Psoas muscle (tissue), 7 donors: Measurements from ENCODE around the gene OR2M4. TPM values are rescaled to one million over a fixed set of nuclear protein-coding genes. Genes with fewer than 3 reads are reported as not detected.

ENCODE experiments used
- polyA plus RNA-seq, 3 donors: library from polyadenylated mRNA; stranded (reverse); fragments of 200-250 nt; gene quantifications; one replicate each; pipeline ENCODE4 v1.2.3, GENCODE V29; 2013
- total RNA-seq, 4 donors: library from RNA; stranded (reverse); fragmentation: NEBNext Ultra II Directional in 2 of 4; extraction: Animal tissue kit (Norgen Biotek cat#: 25700) in 2 of 4; gene quantifications; one replicate each; pipeline versions ENCODE4 v1.2.1 to v1.2.4, GENCODE V29; 2021 to 2023
- donor health status: healthy with polysubstance abuse.
- donor health status: DM: no; HTN: no; CAD: no; lungs with moderate emphysema.
- donor health status: Bipolar disorder and iron deficiency.
- donor health status: healthy.
- donor health status: DM: no; HTN: no; CAD: no.
- donor health status: DM: no; HTN: no; CAD: no.
- donor health status: DM: yes; HTN: yes; CAD: no.

The OR2M4 gene
- total and polyA plus RNA-seq, 7 donors: not detected

Other genes with a start within 250 kb of the OR2M4 start
- not detected for gene OR2L5, start 217.8 kb upstream of the OR2M4 start, total RNA-seq
- not detected for gene OR2L5, start 217.8 kb upstream of the OR2M4 start, polyA plus RNA-seq
- not detected for gene OR2L2, start 201.3 kb upstream of the OR2M4 start, total RNA-seq
- gene OR2L2, start 201.3 kb upstream of the OR2M4 start, polyA plus RNA-seq: not detected
- gene OR2L3, start 184.6 kb upstream of the OR2M4 start, total RNA-seq: not detected
- gene OR2L3, start 184.6 kb upstream of the OR2M4 start, polyA plus RNA-seq: not detected
- gene OR2L13, start 136.2 kb upstream of the OR2M4 start, total RNA-seq: not detected
- not detected for gene OR2L13, start 136.2 kb upstream of the OR2M4 start, polyA plus RNA-seq
- not detected for gene OR2M5, start 86.3 kb upstream of the OR2M4 start, total RNA-seq
- gene OR2M5, start 86.3 kb upstream of the OR2M4 start, polyA plus RNA-seq: not detected
- gene OR2M2, start 56.6 kb upstream of the OR2M4 start, total RNA-seq: not detected
- gene OR2M2, start 56.6 kb upstream of the OR2M4 start, polyA plus RNA-seq: not detected
- gene OR2M3, start 34.2 kb upstream of the OR2M4 start, total RNA-seq: not detected
- gene OR2M3, start 34.2 kb upstream of the OR2M4 start, polyA plus RNA-seq: not detected
- not detected for gene OR2T33, start 46.6 kb downstream of the OR2M4 start, total RNA-seq
- not detected for gene OR2T33, start 46.6 kb downstream of the OR2M4 start, polyA plus RNA-seq
- gene OR2T12, start 72.0 kb downstream of the OR2M4 start, total RNA-seq: not detected
- gene OR2T12, start 72.0 kb downstream of the OR2M4 start, polyA plus RNA-seq: not detected
- gene OR2M7, start 93.2 kb downstream of the OR2M4 start, total RNA-seq: not detected
- gene OR2M7, start 93.2 kb downstream of the OR2M4 start, polyA plus RNA-seq: not detected
- gene OR14C36, start 117.4 kb downstream of the OR2M4 start, total RNA-seq: not detected
- not detected for gene OR14C36, start 117.4 kb downstream of the OR2M4 start, polyA plus RNA-seq
- not detected for gene OR2T4, start 130.2 kb downstream of the OR2M4 start, total RNA-seq
- not detected for gene OR2T4, start 130.2 kb downstream of the OR2M4 start, polyA plus RNA-seq
- gene OR2T6, start 144.3 kb downstream of the OR2M4 start, total RNA-seq: not detected
- gene OR2T6, start 144.3 kb downstream of the OR2M4 start, polyA plus RNA-seq: not detected
- not detected for gene OR2T1, start 171.6 kb downstream of the OR2M4 start, total RNA-seq
- not detected for gene OR2T1, start 171.6 kb downstream of the OR2M4 start, polyA plus RNA-seq
- not detected for gene OR2T2, start 214.2 kb downstream of the OR2M4 start, total RNA-seq
- not detected for gene OR2T2, start 214.2 kb downstream of the OR2M4 start, polyA plus RNA-seq
- not detected for gene OR2T3, start 241.9 kb downstream of the OR2M4 start, total RNA-seq
- not detected for gene OR2T3, start 241.9 kb downstream of the OR2M4 start, polyA plus RNA-seq